Hematopoietic multipotent progenitor cell treated with erythropoietin and hydrocortisone succinate and interleukin-3 and kit ligand, for 4 days (in vitro differentiated cells): ENCODE measurements around the gene EDIL3.
"Not testable (repeated sequence)": the region's sequence is repeated elsewhere in the genome, so short reads cannot be mapped to it uniquely, and the experiment has no call there.

Experiments
- DNase-seq: peaks from one replicate; pipeline ENCODE4 v3.0.0-alpha.2; 2015

Gene EDIL3

DNA sequence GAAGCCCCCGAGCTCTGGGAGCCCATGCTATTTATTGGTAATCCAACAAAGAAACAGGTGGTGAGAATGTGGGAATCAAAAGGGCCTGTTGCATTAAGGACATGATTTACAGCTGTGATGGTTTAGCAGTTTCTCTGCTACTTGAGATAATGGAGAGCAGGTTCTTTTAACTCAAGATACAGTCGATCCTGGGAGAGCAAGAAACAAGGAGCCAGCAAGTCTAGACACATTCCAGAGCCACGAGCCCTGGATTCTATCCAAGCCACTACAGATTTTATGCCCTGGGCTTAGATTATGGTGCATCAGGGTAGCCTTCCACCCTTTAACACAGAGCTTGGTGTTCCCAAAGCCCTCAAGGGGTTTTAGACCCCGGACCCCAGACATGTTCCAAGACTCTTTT, 87.0 kb downstream of the EDIL3 start:
- DNase-seq: not testable (repeated sequence)

DNA sequence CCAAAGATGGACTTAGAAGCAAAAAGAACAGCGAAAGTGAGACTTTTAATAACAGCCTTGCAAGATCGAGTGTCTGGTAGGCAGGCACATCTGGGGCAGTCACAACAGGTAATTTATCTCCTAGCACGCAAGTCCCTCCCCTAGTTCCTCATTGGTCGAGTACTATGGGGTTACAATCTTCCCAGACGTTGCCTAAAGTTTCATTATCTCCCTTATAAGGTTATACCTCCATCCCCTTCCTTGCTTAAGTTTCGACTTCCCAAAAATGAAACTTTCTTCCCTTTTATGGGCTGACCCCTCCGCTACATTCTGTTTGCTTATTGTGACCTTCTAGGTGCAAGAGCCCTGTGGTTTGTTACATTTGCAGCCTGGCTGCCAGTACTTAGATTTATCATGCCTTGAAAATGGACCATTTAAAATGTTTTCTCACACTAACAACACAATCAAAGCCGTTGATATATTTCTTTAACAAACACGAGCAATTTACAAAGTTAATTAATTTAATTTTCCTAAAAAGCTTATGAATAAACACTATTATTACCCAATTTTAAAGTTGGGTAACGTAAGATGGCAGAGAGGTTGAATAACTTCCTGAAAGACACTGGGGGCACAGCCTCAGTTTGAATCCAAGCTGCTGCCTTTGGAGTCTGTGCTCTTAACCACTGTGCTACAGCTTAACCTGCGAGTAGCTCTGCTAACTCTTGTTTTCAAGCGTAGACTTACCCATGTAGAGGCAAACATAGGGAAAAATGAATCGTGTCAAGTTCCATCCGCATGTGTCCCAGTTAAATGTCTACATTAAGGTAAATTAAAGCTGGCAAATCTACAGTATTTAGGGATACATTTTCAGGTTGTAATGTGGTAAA, 91.7 kb downstream of the EDIL3 start:
- DNase-seq: no peak

DNA sequence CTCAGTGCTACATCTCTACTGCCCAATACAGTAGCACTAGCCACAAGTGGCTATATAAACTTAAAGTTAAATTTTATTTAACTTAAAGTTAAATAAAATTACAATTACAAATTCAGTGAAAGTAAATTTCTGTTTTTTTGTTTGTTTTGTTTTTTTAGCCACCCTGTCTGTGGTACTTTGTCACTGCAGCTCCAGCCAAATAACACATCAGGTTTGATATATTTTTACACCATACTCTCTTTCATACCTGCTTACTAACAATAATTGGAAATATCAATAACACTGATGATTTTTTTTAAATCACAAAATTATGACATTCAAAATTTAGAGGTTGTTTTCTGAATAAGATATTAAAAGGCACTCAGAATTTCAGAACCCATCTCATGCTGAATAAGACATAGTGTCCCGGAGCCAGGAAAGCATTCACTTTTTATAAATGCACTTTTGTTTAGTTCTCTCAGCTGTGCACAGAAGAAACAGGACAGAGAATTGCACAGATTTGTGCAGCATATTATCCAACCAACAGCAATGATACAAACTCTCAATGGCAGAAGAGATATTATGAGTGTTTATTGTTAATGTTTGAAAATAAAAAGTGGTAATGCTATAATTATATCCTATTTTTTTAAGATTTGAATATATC, 92.6 kb downstream of the EDIL3 start:
- DNase-seq: no peak

DNA sequence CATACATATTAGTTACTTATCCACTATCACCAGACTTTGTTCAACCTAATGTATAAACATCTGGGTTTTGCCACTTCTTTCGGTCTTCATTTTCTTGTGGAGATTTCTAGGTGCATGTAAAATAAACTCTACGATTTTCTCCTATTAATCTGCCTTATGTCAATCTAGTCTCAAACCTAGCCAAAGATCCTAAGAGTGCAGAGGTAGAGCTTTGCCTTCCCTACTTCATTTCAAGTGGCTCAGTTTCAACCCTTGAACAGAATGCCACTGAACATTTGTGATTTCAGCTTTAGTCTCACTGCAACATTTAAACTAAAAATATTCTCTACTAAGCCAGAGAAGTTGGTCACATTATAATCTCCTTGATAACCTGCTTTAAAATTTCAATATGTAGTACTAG, 94.0 kb downstream of the EDIL3 start:
- no peak for DNase-seq

DNA sequence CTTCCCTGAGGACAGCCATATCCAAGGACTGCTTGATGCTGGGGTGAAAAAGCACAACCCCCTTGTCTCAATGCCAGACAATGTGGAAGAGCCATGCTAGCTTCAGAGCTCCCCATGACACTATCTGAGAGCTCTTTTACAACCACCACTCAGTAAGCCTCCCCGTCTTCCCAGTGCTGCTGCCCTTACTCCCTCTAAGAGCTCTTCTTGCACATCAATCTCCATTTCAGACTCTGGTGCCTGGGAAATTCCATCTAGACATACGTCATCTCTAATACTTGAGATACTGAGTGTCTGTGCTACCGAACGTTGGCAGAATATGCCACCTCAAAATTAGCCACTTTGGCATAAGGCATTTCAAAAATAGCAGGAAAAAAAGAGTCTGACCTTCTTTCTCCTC, 94.5 kb downstream of the EDIL3 start:
- no peak for DNase-seq

DNA sequence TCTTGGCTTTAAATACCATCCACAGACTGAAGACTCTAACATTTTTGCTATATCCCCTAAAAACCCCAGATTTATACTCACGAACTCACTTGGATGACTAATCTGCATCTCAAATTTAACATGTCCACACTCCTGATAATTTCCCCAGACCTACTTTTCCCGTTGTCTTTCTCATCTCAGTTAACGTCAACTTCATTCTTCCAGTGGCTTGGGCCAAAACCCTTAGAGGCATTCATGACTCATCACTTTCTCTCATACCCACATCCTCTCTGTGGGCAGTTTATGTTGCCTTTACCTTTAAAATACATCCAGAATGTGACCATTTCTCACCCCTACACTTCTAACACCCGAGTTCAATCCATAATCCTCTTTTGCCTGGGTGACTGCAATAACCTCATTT, 96.7 kb downstream of the EDIL3 start:
- peak; percentile 79 for DNase-seq

DNA sequence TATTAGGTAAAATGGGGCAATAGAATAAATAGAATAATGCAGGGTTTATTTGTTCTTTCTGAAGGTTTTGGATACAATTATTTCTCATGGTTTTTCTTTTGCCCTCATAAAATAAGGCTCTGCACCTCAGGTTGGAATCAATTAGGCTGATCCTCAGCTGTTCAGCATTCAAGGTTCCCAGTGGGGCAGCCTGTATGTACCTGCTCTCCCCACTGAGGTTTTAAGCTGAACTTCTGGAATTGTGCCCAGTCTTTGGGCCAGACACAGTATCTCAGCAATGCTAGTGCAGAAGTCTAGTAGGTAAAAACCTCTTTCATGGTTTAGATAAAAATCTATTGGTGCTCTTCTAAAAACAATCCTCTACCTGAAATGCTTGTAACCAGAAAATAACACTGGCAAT, 98.0 kb downstream of the EDIL3 start:
- DNase-seq: no peak

DNA sequence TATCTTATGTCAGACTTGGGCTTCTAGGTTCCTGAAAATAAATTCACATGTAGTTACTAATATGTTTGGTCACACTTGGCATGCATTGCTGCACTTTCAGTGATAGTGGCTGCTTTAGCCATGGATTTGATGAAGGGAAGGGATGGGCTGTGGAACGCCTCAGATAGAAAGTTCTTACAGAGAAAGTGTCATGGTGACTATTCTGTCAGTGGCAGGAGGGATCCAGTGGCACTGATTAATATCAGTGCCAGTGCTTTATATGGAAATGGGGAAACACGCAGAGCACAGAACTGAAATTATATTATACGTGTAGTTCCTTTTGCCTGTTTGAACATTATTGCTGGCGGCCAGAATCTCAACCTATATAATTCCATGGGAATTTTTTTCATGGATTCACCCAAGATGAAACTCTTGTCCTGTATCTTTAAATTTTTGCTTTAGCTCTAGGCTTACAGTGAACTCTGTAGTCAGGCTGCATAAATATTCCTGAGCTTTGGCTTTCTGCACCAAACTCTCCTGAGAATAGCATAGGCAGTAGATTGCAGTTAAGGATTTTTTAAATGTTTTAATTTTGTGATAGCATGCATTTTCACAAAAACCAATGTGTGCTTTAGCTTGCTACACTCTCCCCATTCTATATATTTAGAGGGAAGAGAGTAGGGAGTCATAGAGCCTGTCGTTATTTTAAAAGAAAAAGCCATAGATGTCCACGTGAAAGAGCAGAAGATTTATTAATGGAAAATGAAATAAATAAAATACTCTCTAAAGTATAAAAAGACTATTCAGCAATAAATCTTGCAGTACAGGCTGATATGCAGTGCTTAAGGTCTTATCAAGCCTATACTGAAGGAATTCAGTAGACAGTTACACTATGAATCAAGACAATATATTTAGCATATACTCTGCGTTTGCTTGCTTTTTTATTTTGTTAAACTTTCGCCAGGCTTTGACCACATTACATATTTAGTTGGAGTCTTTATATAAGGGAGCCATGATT, 98.7 kb downstream of the EDIL3 start:
- no peak for DNase-seq

DNA sequence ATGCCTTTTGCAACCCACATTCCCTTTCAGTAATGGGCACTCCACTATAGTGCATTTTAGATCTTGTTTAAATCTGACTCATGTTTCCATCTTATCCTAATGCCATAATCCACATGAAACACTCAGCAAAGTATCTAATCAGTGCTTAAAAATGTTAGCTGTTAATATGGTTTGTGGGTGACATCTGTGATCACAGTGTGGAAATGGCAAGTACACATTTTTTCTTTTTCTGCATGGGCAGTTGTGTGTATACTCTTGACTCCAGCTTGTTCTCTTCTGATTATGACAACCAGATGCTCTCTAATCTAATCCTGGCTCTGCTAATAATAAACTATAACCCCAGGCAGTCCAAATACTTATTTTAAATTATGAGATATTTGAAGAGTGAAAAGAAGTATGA, 103.3 kb downstream of the EDIL3 start:
- no peak for DNase-seq

DNA sequence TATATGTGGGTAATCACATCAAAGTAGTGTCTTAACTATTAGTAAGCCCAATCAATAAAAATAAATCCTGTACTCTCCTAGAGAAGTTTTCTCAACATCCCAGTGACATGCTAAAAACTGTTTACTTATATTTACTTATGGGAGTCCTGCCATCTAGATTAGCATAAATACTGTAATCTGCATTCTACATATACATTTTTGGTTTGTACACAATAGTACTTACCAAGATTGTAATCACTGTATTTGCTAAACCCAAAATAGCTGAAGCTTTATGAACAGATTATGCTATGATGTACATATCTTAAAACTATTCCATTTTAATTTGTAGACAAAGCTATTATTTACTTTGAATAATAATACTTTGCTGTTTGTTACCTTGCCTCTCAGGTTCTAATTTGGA, 105.4 kb downstream of the EDIL3 start:
- DNase-seq: no peak

DNA sequence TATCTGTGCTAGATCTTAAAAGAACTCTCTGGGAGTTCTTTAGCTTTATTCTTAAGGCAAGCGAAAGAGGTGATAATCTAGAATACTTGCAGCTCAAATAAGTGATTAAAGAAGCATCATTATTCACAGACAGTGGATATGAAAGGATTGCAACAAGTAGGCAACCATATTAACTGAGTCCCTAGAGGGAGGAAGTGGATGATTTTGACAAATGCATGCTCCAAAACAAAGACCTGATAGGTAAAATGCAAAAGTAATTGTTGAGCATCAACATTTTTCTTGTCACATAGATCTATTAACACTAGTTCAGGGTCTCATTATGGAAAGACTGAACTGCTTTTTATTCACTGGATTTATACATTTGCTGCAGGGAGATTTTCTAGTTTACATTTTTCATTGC, 109.1 kb downstream of the EDIL3 start:
- DNase-seq: no peak

DNA sequence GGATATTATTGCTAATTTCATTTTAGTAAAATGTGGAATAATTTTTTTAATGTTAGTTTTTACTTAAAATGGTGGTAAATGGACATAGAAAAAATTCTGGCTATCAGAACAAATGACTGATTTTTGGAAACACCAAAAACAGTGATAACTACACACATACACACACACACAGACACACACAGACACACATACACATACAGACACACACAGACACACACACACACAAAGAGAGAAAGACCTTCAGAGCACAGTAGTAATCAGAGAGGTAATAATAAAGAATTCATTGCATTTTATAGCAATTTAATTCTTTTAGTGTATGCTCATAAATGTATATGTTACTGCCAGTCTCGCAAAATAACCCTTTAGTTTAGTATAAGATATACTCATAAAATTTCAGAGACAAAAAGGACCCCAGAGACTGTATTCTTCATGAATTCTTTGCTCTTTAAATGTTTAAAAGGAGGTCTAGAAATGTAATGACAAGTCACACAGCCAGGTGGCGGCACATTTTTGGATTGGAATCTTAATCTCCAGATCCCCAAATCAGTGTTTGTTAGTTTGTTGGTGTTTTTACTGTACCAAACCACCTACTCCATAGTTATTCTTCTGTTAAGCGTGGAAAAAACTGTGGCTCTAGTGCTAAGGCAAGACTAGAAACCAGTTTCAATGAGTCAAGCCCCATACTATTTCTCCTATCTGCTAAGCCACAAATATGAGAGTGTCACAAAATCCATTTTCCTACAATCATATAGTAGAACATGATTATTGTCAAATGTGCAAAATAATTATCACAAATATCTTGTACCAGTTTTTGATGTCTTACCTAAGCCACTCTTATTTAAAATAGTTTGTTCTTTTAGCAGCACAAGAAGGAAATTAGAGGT, 109.9 kb downstream of the EDIL3 start:
- DNase-seq: peak; percentile 58

DNA sequence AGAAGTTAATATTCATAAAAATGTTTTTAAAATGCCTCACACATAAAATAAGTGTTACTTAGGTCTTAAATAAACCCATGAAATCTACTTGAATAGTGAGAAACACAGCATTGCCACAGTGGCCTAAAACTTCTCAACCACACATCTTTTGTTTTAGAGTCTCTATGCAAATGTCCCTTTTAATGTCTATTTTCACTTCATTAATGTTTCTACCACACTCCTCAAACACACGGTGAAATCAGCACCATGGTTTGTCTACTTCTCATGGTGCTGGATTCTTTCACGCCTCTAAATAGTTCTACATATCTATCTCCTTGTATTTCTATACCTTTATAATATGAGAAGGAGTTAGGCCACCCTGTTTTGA, 111.2 kb downstream of the EDIL3 start:
- no peak for DNase-seq

DNA sequence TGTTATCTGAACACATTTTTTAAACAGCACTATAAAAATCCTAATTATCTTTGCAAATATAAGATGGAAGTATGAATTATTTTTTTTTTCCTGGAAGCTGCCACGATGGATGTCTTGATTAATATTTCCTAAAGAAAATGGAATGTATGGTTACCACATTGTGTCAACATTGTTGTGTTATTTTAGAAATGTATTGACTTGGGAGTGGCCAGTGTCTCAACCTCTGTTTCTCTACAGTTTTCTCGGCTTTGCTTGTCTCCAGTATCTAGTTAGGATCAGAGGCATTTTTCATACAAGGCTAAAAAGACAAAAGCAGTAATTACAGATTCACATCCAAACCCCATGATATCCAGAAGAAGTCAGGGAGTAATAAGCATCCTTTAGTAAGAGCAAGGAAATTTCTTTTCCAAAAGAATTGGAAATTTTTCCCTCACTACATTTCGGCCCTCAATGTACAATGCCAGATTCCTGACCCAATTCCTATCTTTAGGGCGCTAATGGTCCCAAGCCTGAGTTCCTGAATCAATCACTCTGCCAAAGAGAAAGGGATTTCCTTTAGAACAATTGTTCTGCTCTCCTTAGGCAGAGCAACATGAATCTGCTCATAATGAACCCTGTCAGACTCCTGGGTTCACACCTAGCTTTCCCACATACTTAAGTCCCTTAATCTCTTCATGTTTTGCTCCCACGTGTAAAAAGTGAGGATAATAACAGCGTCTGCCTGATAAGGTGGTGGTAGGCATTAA, 111.7 kb downstream of the EDIL3 start:
- DNase-seq: no peak

DNA sequence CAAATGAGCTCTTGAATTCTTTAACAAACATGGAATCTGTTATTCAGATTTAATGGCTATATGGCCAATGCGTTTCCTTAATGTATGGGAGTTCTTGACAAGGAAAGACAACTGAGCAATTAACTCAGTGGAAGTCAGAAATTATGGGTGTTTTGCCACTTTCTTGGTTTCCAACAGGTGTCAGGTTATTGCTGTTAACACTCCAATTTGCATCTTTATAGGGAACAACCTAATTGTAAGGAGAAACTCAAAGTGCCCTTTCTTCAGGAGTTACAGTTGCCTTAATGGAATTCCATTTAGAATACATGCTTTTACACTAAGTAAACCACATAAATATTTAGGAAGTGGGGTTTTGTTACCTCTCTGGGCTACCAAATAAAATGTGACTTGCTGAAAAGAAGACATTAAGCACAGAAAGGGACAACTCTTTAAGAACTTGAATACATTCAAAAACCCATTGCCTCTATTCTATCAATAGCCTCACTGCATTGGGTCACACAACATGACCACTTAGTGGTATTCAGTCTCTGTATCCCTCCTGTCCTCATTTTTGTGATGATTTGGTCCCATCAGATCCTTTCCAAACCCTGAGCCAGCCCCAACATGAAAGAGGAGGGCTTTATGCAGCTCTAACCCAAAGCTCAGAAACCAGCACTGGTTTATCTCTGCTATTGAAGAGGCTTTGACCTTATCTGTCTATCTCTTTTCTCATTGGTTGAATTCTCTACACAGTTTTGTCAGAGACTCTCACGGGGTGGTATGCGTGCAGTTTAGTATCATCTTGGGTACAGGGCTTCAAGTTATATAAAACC, 118.7 kb downstream of the EDIL3 start:
- no peak for DNase-seq

DNA sequence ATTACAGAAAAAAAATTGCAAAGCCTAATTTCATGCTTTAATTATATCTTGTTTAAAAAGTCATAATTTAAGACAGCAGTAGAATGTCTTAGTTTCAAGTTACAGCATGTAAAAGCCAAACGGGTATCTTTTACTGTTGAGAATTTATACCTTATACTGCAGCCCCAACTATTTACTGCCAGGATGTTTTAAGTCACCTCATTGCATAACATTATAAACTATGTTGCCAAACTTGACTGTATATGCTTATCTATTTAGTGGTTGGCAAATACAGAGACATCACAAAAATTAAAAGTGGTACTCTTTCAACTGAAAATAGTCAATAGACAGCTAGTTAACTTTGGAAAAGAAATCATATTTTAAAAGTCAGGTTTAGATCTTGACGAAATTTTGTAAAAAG, 119.5 kb downstream of the EDIL3 start:
- DNase-seq: no peak

DNA sequence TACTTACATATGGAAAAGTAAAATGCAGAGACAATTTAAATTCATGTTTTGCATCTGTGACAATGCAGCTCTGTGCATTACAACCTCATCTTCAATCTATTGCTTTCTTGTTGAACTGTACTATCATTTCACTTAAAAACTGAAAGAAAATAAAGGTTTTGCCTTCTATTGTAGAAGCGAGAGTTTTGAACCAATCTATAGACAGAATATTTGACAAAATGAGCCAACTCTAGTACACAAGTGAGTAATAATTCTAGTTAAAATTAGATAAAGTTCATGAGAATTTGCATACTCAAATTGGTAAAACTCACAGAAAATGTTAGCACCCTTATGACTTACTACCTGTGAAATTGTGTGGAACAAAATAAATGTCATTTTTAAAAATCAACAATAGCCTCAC, 123.7 kb downstream of the EDIL3 start:
- DNase-seq: no peak

DNA sequence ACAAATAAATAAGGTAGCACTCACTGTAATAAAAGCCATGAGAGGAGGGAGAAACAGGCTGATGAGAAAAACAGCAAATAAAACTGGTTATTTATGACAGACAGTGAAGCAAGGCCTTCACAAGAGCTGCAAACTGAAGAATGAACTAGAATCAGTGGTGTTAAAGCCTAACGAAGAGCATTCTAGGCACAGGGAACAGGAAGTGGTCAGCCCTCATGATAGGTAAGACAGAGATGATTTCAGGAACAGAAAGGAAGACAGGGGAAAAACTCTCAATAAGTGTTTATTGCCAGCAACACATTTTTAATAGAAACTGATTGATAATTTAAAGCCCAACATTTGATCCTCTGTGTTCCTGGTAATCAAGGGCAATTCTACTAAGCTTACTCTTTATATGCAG, 124.5 kb downstream of the EDIL3 start:
- DNase-seq: no peak

DNA sequence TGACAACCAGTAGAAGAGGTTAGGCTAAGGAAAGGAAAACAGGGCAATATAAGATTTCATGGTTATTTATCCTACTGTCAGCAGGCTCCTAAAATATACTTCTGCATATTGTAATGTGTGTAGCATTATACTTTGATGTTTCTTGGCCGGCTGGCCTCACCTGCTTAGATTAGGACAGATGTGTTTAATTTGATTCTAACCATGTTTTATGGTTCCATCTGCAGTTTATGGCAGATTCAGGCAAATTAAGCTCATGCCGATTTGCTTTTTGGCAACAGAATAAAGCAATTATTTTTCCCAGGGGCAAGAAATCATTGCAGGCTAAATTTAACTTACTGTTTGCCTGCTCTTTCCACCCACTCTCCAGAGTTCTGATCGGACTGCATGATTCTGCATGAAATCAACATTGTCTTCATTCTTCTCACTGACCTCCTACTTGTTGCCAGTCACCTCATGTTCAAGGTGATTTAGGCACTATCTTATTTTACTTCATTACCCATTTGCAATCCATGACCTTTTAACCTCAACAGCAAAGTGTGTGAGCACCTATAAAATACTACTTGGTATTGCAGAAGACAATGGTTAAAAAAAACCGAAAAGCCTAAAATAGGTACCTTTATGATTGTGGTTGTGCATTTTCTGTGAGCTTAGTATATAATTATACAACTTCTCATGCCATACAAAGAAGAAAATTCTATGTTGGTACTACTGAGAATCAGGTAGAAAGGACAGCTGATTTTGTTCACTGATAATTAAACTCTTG, 125.2 kb downstream of the EDIL3 start:
- no peak for DNase-seq

DNA sequence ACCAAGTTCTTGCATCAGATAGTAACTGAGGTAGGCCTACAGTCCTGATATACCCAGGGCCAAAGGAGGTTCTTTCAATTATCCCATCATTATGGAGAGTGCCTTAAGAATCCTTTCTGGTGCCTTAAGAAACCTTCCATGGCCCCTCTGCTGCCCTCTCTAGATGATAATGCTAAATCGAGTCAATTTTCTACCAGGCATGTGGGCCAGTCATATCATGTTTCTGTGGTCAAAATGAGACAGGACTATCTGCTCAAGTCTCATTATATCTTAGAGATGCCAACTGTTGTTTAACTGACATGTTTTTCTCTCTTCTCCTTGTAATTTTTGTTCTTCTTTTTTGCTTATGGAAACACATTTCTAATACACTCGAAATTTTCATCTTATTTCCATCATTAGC, 127.6 kb downstream of the EDIL3 start:
- peak; percentile 8 for DNase-seq
